ENCODE data around the gene COL17A1.

GRCh38 chr10:104077247-104077646, 8.4 kb downstream of the COL17A1 start:
- TF ChIP-seq, protein P1, sequence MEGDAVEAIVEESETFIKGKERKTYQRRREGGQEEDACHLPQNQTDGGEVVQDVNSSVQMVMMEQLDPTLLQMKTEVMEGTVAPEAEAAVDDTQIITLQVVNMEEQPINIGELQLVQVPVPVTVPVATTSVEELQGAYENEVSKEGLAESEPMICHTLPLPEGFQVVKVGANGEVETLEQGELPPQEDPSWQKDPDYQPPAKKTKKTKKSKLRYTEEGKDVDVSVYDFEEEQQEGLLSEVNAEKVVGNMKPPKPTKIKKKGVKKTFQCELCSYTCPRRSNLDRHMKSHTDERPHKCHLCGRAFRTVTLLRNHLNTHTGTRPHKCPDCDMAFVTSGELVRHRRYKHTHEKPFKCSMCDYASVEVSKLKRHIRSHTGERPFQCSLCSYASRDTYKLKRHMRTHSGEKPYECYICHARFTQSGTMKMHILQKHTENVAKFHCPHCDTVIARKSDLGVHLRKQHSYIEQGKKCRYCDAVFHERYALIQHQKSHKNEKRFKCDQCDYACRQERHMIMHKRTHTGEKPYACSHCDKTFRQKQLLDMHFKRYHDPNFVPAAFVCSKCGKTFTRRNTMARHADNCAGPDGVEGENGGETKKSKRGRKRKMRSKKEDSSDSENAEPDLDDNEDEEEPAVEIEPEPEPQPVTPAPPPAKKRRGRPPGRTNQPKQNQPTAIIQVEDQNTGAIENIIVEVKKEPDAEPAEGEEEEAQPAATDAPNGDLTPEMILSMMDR (IDR thresholded peaks at IDR 0.05), result no peak
- no peak for TF ChIP-seq EP300 (IDR thresholded peaks at IDR 0.05)
- no peak for TF ChIP-seq POLR2AphosphoS5 (IDR thresholded peaks at IDR 0.05)

Measured in esophagus muscularis mucosa (tissue), 4 donors.